ENCODE measurements around the gene ELMO2.
"Not testable (repeated sequence)": the region's sequence is repeated elsewhere in the genome, so short reads cannot be mapped to it uniquely, and the experiment has no call there.

Gene ELMO2

DNA sequence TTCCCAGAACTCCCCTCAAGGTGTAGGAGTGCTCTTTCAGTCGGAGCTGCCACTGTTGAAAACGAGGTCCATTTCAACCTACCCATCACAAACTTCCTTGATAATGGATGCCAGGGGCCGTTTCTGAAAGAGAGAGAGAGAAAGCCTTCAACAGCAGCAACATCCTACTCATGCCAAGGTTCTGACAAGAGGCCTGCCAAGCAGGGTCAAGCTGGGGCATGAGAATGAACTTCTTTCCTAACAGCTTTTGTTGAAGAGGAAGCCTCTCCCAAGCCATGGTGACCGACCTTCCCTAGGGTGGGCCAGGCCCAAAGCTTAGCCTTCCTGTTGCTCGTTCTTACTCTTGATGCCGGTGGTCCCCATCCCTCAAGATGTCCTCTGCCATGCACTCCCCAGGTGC, 12.4 kb downstream of the ELMO2 start:
- peaks cover 38 to 39% of the 10 kb centered on the region in 2 donors for H3K36me3 ChIP-seq (ENCODE audit: control insufficient read depth in 2 of 2, insufficient read depth in 2 of 2, low read length in 2 of 2)
- no peak overlapping the region for H3K4me3 ChIP-seq (ENCODE audit: low read length in 2 of 2)
- H3K9me3 ChIP-seq (ENCODE audit: control insufficient read depth in 2 of 2, low read length in 2 of 2) = no peaks in the 10 kb centered on the region
- peaks cover 0 to under 1% of the 10 kb centered on the region in 2 donors for H3K4me1 ChIP-seq (ENCODE audit: control insufficient read depth in 2 of 2, insufficient read depth in 2 of 2, low read length in 2 of 2)
- H3K9ac ChIP-seq (ENCODE audit: low read depth in 1 of 2, low read length in 2 of 2) = no peak overlapping the region
- no peaks in the 10 kb centered on the region for H3K27me3 ChIP-seq (ENCODE audit: control insufficient read depth in 2 of 2, insufficient read depth in 2 of 2, low read length in 2 of 2)
- no peak overlapping the region for H3K27ac ChIP-seq (ENCODE audit: low read depth in 2 of 2, low read length in 2 of 2)

DNA sequence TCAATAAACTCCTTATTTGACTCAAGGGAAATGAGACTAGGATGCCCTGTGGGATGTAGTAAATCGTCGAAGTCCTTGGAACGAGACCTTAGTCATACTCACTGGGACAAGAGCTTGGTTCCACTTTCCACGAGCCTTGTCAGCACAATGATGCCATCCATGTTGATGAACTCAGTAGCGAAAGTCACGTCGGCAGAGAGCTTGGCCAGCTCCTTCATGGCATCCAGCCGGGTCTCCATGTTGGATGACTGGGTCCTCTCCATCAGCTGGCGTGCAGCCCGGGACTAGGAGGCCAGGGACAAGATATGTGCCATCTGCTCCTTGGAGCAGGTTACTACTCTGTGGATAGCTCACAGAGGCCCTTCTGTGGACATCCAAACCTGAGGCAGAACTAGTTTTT, 17.5 kb downstream of the ELMO2 start:
- no peak overlapping the region for H3K27ac ChIP-seq (ENCODE audit: low read depth in 2 of 2, low read length in 2 of 2)
- no peaks in the 10 kb centered on the region for H3K4me1 ChIP-seq (ENCODE audit: control insufficient read depth in 2 of 2, insufficient read depth in 2 of 2, low read length in 2 of 2)
- H3K4me3 ChIP-seq (ENCODE audit: low read length in 2 of 2) = no peak overlapping the region
- no peaks in the 10 kb centered on the region for H3K9me3 ChIP-seq (ENCODE audit: control insufficient read depth in 2 of 2, low read length in 2 of 2)
- no peak overlapping the region for H3K9ac ChIP-seq (ENCODE audit: low read depth in 1 of 2, low read length in 2 of 2)
- H3K36me3 ChIP-seq (ENCODE audit: control insufficient read depth in 2 of 2, insufficient read depth in 2 of 2, low read length in 2 of 2) = peaks cover 60 to 67% of the 10 kb centered on the region in 2 donors
- H3K27me3 ChIP-seq (ENCODE audit: control insufficient read depth in 2 of 2, insufficient read depth in 2 of 2, low read length in 2 of 2) = no peaks in the 10 kb centered on the region

DNA sequence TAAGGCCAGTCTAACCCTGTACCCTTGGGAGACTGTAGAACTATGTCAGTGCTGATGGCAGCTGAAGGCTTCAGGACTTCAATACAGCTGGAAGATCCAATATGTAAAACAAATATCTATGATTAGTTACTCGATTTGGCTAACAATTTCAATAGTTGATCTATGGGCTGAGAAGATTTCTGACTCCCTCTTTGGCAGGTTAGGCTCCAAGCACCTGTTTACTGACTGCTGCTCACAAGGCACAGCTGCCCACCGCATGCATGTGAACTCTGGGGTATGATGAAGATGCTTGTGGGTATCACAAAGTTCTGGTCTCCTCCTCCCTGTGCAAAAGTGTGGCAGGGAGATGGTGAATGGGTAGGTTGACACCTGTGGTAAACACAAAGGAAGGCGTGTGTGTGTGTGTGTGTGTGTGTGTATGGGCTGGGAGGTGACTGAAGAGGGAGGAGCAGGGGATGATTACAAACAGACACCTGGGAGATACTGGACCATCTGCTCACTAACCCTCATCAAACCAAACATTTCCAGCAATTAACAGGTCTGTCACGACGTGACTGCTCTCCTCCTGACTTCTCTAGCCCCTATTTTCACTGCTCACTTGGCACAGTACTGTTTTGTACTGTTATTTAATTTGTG, 18.1 kb downstream of the ELMO2 start:
- Histone ChIP-seq H3K9me3 (ENCODE audit: control insufficient read depth in 2 of 2, low read length in 2 of 2) (no peaks in the 10 kb centered on the region), H3K9ac (ENCODE audit: low read depth in 1 of 2, low read length in 2 of 2) (no peak overlapping the region), H3K4me1 (ENCODE audit: control insufficient read depth in 2 of 2, insufficient read depth in 2 of 2, low read length in 2 of 2) (no peaks in the 10 kb centered on the region), H3K4me3 (ENCODE audit: low read length in 2 of 2) (no peak overlapping the region), H3K27me3 (ENCODE audit: control insufficient read depth in 2 of 2, insufficient read depth in 2 of 2, low read length in 2 of 2) (no peaks in the 10 kb centered on the region), H3K36me3 (ENCODE audit: control insufficient read depth in 2 of 2, insufficient read depth in 2 of 2, low read length in 2 of 2) (peaks cover 54 to 64% of the 10 kb centered on the region in 2 donors), H3K27ac (ENCODE audit: low read depth in 2 of 2, low read length in 2 of 2) (no peak overlapping the region)

DNA sequence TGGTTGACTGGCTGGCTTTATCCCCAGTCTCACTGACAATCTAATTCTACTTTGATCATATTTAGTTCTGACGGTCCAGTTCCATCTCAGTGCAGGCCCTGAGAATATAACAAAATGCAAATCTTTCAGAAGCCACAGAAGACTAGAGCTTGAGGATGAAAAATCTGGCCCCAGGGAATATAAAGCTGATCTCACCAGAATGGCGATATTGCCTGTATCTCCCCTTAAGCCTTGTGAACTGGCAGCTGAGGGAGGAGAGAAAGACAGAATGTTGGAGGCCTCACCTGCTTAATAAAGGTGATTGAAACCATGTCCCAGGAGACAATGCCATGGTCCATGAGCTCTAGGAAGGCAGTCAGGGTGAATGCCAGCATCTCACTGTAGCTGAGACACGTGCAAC, 19.4 kb downstream of the ELMO2 start:
- not testable (repeated sequence) for H3K4me1 ChIP-seq (ENCODE audit: control insufficient read depth in 2 of 2, insufficient read depth in 2 of 2, low read length in 2 of 2); H3K27ac ChIP-seq (ENCODE audit: low read depth in 2 of 2, low read length in 2 of 2); H3K9ac ChIP-seq (ENCODE audit: low read depth in 1 of 2, low read length in 2 of 2); H3K9me3 ChIP-seq (ENCODE audit: control insufficient read depth in 2 of 2, low read length in 2 of 2); H3K4me3 ChIP-seq (ENCODE audit: low read length in 2 of 2); H3K27me3 ChIP-seq (ENCODE audit: control insufficient read depth in 2 of 2, insufficient read depth in 2 of 2, low read length in 2 of 2)
- peaks cover 50 to 63% of the 10 kb centered on the region in 2 donors for H3K36me3 ChIP-seq (ENCODE audit: control insufficient read depth in 2 of 2, insufficient read depth in 2 of 2, low read length in 2 of 2)

DNA sequence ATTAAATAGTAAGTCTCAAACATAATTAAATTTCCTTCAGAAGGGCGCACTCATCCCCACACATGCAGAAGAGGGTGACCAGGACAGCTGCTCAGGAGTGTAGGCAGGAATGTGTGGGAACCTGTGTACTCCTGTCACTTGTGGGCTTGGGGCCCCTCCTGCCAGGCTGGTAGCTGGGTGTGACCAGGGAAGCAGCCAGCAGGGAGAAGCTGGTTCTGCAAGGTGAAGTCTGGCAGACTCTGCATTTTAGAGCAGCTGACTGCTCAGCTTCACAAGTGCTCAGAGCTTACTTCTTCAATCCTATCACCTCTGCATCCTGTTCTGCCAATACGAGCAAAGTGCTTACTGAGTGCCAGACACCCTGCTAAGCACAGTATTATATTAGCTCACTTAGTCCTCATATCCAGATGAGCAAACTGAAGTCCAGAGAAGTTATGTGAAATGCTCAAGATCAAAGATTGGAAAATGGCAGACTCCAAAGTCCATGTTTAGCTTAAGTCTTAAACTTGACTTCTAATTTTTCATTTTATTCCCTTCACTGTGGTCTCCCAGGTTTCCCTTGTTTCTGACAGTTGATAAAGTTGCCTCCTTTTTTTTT, 27.9 kb downstream of the ELMO2 start:
- no peak overlapping the region for H3K9ac ChIP-seq (ENCODE audit: low read depth in 1 of 2, low read length in 2 of 2)
- H3K4me3 ChIP-seq (ENCODE audit: low read length in 2 of 2) = no peak overlapping the region
- H3K36me3 ChIP-seq (ENCODE audit: control insufficient read depth in 2 of 2, insufficient read depth in 2 of 2, low read length in 2 of 2) = peaks cover 51 to 81% of the 10 kb centered on the region in 2 donors

DNA sequence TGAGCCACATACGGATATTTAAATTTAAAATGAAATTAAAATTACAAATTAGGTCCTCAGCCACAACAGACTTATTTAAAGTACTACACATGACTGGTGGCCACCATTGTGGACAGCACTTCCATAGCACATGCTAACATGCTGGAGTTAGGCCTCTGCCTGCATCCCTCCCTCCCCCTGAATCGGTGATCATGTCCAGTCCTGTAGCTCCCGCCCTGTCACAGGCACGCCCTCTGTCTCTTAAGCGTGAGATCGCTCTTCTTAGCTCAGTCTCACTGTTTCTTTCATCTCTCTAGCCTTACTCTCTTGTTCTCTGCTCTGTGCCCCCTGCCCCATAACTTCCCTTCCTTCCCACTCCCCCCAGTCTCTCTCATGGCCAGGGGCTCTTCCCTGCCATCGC, 28.9 kb downstream of the ELMO2 start:
- Histone ChIP-seq H3K27ac (ENCODE audit: low read depth in 2 of 2, low read length in 2 of 2) (no peak overlapping the region), H3K9me3 (ENCODE audit: control insufficient read depth in 2 of 2, low read length in 2 of 2) (no peaks in the 10 kb centered on the region), H3K36me3 (ENCODE audit: control insufficient read depth in 2 of 2, insufficient read depth in 2 of 2, low read length in 2 of 2) (peaks cover 56 to 81% of the 10 kb centered on the region in 2 donors), H3K4me3 (ENCODE audit: low read length in 2 of 2) (no peak overlapping the region), H3K4me1 (ENCODE audit: control insufficient read depth in 2 of 2, insufficient read depth in 2 of 2, low read length in 2 of 2) (no peaks in the 10 kb centered on the region), H3K9ac (ENCODE audit: low read depth in 1 of 2, low read length in 2 of 2) (no peak overlapping the region), H3K27me3 (ENCODE audit: control insufficient read depth in 2 of 2, insufficient read depth in 2 of 2, low read length in 2 of 2) (no peaks in the 10 kb centered on the region)

More for the DNA sequence above, 27.9 kb downstream of the ELMO2 start:
- Histone ChIP-seq H3K27me3 (ENCODE audit: control insufficient read depth in 2 of 2, insufficient read depth in 2 of 2, low read length in 2 of 2) (no peaks in the 10 kb centered on the region), H3K27ac (ENCODE audit: low read depth in 2 of 2, low read length in 2 of 2) (no peak overlapping the region), H3K9me3 (ENCODE audit: control insufficient read depth in 2 of 2, low read length in 2 of 2) (no peaks in the 10 kb centered on the region), H3K4me1 (ENCODE audit: control insufficient read depth in 2 of 2, insufficient read depth in 2 of 2, low read length in 2 of 2) (no peaks in the 10 kb centered on the region)

DNA sequence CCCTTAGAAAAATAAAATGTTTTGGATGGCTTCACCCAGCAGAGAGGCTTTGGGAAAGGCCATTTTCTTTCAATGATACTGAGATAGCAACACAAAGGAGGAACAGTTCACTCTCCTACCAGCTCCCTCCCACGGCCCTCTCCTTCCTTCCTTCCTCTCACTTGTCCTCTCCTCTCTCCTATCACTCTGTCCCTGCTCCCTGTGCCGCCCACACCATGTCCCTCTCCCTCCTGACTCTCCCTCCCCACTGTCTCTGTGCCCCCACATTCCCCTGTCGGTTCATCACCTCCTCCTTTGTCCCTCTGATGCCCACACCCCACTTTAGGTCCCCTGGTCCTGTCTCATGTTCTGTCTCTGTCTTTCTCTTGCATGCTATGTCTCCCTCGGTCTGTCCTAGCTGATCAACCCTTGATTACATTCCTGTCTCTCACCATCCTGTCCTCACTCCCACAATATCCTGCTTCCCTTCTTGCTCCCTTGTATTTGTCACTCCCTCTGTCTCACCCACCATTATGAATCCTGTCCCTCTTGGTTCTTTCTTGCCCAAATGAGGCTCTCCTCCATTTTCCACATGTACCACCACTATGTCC, 30.1 kb downstream of the ELMO2 start:
- Histone ChIP-seq H3K9ac (ENCODE audit: low read depth in 1 of 2, low read length in 2 of 2) (no peak overlapping the region), H3K27me3 (ENCODE audit: control insufficient read depth in 2 of 2, insufficient read depth in 2 of 2, low read length in 2 of 2) (no peaks in the 10 kb centered on the region), H3K9me3 (ENCODE audit: control insufficient read depth in 2 of 2, low read length in 2 of 2) (no peaks in the 10 kb centered on the region), H3K4me1 (ENCODE audit: control insufficient read depth in 2 of 2, insufficient read depth in 2 of 2, low read length in 2 of 2) (no peaks in the 10 kb centered on the region), H3K4me3 (ENCODE audit: low read length in 2 of 2) (no peak overlapping the region), H3K36me3 (ENCODE audit: control insufficient read depth in 2 of 2, insufficient read depth in 2 of 2, low read length in 2 of 2) (peaks cover 54 to 83% of the 10 kb centered on the region in 2 donors), H3K27ac (ENCODE audit: low read depth in 2 of 2, low read length in 2 of 2) (no peak overlapping the region)

DNA sequence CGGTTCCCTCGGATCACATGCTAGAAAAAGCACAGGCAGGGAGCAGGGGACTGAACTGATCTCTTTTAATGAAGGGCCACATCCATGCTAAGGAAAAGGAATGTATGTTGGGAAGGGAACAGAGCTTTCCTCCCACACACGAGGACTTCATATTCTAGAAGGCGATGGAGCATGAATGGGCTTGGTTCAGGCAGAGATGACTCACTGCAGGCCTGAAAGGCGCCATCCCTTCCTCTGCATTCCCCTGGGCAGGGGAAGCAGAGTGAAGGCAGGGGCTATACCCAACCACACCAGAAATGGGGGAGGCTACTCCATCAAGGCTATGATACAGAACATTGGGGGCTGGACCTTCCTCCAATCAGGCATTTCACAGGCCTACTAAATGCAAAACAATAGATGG, 30.6 kb downstream of the ELMO2 start:
- peaks cover 55 to 88% of the 10 kb centered on the region in 2 donors for H3K36me3 ChIP-seq (ENCODE audit: control insufficient read depth in 2 of 2, insufficient read depth in 2 of 2, low read length in 2 of 2)
- no peak overlapping the region for H3K4me3 ChIP-seq (ENCODE audit: low read length in 2 of 2)
- no peak overlapping the region for H3K27ac ChIP-seq (ENCODE audit: low read depth in 2 of 2, low read length in 2 of 2)

DNA sequence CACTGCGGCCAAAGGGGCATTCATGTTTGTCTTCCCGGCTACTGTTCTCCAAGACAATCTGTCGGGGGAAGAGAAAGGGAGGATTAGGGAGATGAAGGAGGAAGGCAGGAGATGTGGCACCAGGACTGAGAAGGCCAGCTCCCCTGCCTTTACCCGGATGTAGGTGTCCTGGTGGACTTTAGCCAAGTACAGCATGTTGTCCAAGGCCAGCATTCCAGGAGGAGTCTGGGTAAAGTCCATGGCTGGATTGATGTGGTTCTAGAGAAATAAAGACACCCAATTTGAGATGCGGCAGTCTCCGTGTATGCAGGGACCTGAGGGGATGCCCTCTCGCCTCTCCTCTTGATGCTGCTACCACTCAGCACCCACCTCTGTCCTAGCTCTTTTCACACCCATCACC, 32.0 kb downstream of the ELMO2 start:
- no peaks in the 10 kb centered on the region for H3K4me1 ChIP-seq (ENCODE audit: control insufficient read depth in 2 of 2, insufficient read depth in 2 of 2, low read length in 2 of 2)

More for the DNA sequence above, 30.6 kb downstream of the ELMO2 start:
- Histone ChIP-seq H3K9ac (ENCODE audit: low read depth in 1 of 2, low read length in 2 of 2) (no peak overlapping the region), H3K9me3 (ENCODE audit: control insufficient read depth in 2 of 2, low read length in 2 of 2) (no peaks in the 10 kb centered on the region), H3K4me1 (ENCODE audit: control insufficient read depth in 2 of 2, insufficient read depth in 2 of 2, low read length in 2 of 2) (no peaks in the 10 kb centered on the region), H3K27me3 (ENCODE audit: control insufficient read depth in 2 of 2, insufficient read depth in 2 of 2, low read length in 2 of 2) (no peaks in the 10 kb centered on the region)

DNA sequence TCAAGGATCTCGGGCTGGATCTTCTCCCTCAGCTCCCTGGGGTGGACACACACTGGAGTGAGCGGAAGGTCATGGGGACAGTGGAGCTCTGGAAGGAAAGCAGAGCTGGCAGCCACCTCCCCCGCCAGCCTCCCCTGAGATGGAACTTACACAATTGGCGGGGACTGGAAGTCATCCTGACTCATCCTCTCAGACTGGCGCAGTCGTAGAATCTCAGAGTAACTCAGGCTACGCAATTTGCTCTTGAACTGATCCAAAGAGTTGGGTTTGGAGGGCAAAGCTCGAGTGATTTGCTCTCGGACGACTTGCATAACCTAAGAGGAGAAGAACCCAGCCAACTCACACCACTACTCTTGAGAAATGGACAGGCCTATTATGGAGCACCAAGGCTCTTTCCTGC, 34.8 kb downstream of the ELMO2 start:
- H3K9ac ChIP-seq (ENCODE audit: low read depth in 1 of 2, low read length in 2 of 2) = no peak overlapping the region
- H3K9me3 ChIP-seq (ENCODE audit: control insufficient read depth in 2 of 2, low read length in 2 of 2) = no peaks in the 10 kb centered on the region
- peaks cover 78 to 83% of the 10 kb centered on the region in 2 donors for H3K36me3 ChIP-seq (ENCODE audit: control insufficient read depth in 2 of 2, insufficient read depth in 2 of 2, low read length in 2 of 2)
- no peak overlapping the region for H3K27ac ChIP-seq (ENCODE audit: low read depth in 2 of 2, low read length in 2 of 2)
- H3K4me3 ChIP-seq (ENCODE audit: low read length in 2 of 2) = no peak overlapping the region
- no peaks in the 10 kb centered on the region for H3K4me1 ChIP-seq (ENCODE audit: control insufficient read depth in 2 of 2, insufficient read depth in 2 of 2, low read length in 2 of 2)
- no peaks in the 10 kb centered on the region for H3K27me3 ChIP-seq (ENCODE audit: control insufficient read depth in 2 of 2, insufficient read depth in 2 of 2, low read length in 2 of 2)

More for the DNA sequence above, 32.0 kb downstream of the ELMO2 start:
- Histone ChIP-seq H3K27ac (ENCODE audit: low read depth in 2 of 2, low read length in 2 of 2) (no peak overlapping the region), H3K9ac (ENCODE audit: low read depth in 1 of 2, low read length in 2 of 2) (no peak overlapping the region), H3K9me3 (ENCODE audit: control insufficient read depth in 2 of 2, low read length in 2 of 2) (no peaks in the 10 kb centered on the region), H3K36me3 (ENCODE audit: control insufficient read depth in 2 of 2, insufficient read depth in 2 of 2, low read length in 2 of 2) (peaks cover 61 to 84% of the 10 kb centered on the region in 2 donors), H3K4me3 (ENCODE audit: low read length in 2 of 2) (no peak overlapping the region), H3K27me3 (ENCODE audit: control insufficient read depth in 2 of 2, insufficient read depth in 2 of 2, low read length in 2 of 2) (no peaks in the 10 kb centered on the region)

Measured in mucosa of rectum (tissue), 2 donors.